Measurements from ENCODE around the gene CRB2.
A peak's percentile ranks its signal among the peaks of the same experiment; 100 is the strongest.

Gene CRB2

GRCh38 chr9:123353984-123354591 lies 1.9 kb upstream of the CRB2 start:
- peak; percentile 93 for TF ChIP-seq CTCF (IDR thresholded peaks at IDR 0.05)

- TF ChIP-seq CTCF (IDR thresholded peaks at IDR 0.05) = no peak
Observed at GRCh38 chr9:123354806-123355508, 1.0 kb upstream of the CRB2 start.

- TF ChIP-seq CTCF (IDR thresholded peaks at IDR 0.05) = no peak
Observed at GRCh38 chr9:123356851-123357742, 1.1 kb downstream of the CRB2 start.

- TF ChIP-seq CTCF (IDR thresholded peaks at IDR 0.05) = no peak
Observed at GRCh38 chr9:123357743-123358059, 1.7 kb downstream of the CRB2 start.

- TF ChIP-seq CTCF (IDR thresholded peaks at IDR 0.05) = no peak
Observed at GRCh38 chr9:123358181-123358905, 2.3 kb downstream of the CRB2 start.

GRCh38 chr9:123359106-123359505 lies 3.1 kb downstream of the CRB2 start:
- no peak for TF ChIP-seq CTCF (IDR thresholded peaks at IDR 0.05)

- TF ChIP-seq CTCF (IDR thresholded peaks at IDR 0.05) = no peak
Observed at GRCh38 chr9:123359546-123359945, 3.5 kb downstream of the CRB2 start.

Measured in LNCAP (cell line).